ENCODE data around the gene RBM28.
A peak's percentile ranks its signal among the peaks of the same experiment; 100 is the strongest.

Gene RBM28, protein sequence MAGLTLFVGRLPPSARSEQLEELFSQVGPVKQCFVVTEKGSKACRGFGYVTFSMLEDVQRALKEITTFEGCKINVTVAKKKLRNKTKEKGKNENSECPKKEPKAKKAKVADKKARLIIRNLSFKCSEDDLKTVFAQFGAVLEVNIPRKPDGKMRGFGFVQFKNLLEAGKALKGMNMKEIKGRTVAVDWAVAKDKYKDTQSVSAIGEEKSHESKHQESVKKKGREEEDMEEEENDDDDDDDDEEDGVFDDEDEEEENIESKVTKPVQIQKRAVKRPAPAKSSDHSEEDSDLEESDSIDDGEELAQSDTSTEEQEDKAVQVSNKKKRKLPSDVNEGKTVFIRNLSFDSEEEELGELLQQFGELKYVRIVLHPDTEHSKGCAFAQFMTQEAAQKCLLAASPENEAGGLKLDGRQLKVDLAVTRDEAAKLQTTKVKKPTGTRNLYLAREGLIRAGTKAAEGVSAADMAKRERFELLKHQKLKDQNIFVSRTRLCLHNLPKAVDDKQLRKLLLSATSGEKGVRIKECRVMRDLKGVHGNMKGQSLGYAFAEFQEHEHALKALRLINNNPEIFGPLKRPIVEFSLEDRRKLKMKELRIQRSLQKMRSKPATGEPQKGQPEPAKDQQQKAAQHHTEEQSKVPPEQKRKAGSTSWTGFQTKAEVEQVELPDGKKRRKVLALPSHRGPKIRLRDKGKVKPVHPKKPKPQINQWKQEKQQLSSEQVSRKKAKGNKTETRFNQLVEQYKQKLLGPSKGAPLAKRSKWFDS

DNA sequence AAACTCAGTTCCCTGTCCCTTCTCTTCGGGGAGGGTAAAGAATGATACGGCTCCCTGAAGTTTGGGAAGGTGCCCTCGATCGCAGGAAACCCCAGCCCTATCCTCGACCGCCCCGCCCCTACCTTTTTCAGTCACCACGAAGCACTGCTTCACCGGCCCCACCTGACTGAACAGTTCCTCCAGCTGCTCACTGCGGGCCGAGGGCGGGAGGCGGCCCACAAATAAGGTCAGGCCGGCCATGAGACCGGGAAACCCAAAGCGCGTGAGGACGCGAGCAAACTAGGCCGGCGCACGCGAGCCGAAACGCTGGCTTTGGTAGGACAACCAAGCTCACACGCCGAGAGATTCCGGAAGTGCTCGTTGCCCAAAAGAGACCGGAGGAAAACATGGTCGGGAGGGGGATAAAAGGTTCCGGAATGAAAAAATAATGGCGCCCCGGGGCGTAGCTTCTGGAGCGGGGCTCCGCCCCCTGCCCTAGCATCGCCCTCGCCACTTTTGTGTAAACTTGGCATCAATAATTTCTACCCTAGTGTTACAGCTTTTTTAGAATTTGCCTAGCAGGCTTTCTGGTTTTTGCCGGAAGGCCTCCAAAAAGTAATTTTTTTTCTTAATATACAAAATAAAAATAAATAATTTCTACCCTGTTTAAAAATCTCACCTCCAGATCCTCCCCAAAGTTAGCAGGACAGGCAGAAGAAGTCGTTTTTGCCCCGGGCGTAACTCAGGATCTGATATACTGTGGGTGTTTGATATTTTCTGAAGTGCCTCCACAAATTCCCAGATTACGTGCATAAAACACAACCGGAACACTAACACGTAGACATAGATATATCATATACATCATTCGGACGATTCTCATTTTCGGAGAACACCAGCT lies at the start of gene RBM28:
Gene RBM28 (minus strand): TSS at position 355 of the 877 bp plus-strand sequence. CDS start 115 bp downstream, at position 240.
- Histone ChIP-seq H3K4me3 (peak within 1 kb of the TSS; percentile 92), H3K27me3 (ENCODE audit: low read depth) (no peaks in the 10 kb centered on the region), H3K4me1 (peaks cover 5% of the 10 kb centered on the region), H3K9me3 (no peaks in the 10 kb centered on the region), H3K36me3 (replicated peaks) (peaks cover 16% of the 10 kb centered on the region)
- in situ Hi-C loops (cut with MboI; ENCODE audit: low sequenced_read_pairs), result no loop called here
- peak; percentile 81 to 93 for DNase-seq (ENCODE audit: low spot score in 2 of 2)

DNA sequence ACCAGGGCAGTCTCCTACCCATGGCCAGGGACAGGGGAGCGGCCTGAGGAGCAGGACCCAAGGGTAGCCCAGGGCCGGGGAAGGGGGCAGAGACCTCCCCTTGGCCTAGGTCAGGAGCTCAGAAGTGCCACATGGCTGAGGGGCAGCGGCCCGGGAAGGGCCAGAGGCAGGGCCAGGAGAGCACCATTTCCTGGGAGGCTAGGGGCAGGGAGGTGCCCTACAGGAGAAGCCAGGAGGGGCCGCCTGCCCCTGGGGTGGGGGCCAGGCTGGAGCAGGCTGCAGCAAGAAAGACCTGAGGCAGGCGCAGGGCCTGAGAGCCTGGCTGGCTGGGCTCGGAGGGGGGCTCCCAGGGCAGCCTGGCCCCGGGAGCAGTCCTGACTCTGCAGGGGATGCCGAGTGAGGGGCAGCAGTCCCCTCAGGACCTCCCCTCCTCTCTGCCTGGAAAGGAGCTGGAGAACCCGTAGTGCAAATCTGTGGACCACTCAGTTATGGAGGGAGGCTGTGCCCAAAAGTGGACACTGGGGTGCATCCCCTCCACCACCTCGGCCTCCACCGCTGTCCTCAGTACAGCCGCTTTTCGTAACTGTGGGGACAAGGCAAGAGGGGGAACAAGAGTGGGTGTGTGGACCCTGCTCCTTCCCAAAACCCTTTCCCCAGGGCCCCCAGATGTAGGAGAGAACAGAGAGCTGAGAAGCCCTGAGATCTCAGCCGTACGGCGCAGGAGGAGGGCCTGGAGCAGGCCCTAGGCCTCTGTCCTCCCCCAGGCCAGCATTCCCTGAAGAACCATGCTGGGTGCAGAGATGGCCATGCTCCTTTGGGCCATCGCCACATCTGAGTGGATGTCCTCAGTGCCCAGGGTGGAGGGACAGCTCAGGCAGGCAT lies 49.0 kb upstream of the RBM28 start:
- Histone ChIP-seq H3K36me3 (replicated peaks) (peaks cover 50% of the 10 kb centered on the region), H3K4me1 (no peaks in the 10 kb centered on the region; the same call in 1 of the 2 replicates), H3K9me3 (no peaks in the 10 kb centered on the region), H3K27me3 (ENCODE audit: low read depth) (0 out of 2 replicates have a peak, but pooled peaks cover 4% of the 10 kb centered on the region), H3K4me3 (no peak overlapping the region)
- in situ Hi-C loops (cut with MboI; ENCODE audit: low sequenced_read_pairs), result no loop called here
- DNase-seq (ENCODE audit: low spot score in 2 of 2), result no peak

DNA sequence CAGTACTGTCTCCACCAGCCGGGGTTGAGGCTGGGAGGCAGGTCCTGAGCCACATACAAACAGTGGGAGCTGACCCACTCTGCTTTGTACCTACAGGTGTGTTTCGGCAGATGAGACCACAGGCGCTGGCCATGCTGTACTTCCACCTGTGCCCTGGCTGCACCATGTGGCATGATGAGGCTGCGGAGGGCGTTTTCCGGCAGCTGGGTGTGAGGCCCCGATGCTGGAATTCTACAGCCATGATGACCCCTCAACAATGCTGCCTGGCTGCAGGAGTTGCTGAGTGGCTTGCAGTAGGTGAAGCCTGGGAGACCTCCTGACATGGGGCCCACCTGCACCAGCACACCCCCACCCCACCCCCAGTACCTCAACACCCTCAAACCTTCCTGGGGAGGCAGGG lies 48.1 kb upstream of the RBM28 start:
- Histone ChIP-seq H3K9me3 (no peaks in the 10 kb centered on the region), H3K4me3 (no peak overlapping the region), H3K27me3 (ENCODE audit: low read depth) (0 out of 2 replicates have a peak, but pooled peaks cover 4% of the 10 kb centered on the region), H3K36me3 (replicated peaks) (peaks cover 41% of the 10 kb centered on the region), H3K4me1 (no peaks in the 10 kb centered on the region; the same call in 1 of the 2 replicates)
- in situ Hi-C loops (cut with MboI; ENCODE audit: low sequenced_read_pairs), result no loop called here
- no peak for DNase-seq (ENCODE audit: low spot score in 2 of 2)

DNA sequence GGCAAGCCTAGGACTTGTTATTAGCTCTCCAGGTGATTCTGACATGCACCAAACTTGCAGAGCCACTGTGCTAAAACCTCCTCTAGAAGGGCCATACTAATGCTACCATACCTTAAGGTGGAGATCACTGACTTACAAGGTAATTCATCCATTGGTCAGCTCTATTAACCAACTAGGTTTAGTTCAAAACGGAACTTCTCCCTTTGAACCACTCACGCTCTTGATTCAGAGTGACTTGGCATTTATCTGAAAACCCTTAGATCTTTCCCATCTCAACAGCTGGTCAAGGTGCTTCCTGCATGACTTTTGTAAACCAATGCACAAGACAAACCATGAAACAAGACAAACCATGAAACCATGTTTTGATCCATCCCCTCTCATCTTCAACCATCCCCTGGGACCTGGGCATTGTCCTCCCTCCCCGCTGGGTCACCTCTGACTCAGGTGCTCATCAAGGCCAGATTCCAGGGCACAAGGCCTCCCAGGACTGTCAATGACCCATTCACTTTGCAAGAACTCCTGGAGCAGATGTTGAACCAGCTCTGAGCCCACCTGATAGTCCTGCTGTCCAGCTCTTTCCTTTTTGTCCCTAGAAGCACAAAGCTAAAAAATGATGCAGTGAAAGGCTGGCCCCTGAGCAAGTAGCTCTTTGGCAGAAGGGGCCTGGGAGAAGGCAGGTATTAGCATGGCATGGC lies 47.3 kb upstream of the RBM28 start:
- H3K4me1 ChIP-seq, result no peaks in the 10 kb centered on the region; the same call in 1 of the 2 replicates
- no peak overlapping the region for H3K4me3 ChIP-seq
- in situ Hi-C loops (cut with MboI; ENCODE audit: low sequenced_read_pairs), result no loop called here
- H3K9me3 ChIP-seq, result no peaks in the 10 kb centered on the region
- DNase-seq (ENCODE audit: low spot score in 2 of 2), result peak in 1 of 2 experiments; percentile 2
- H3K36me3 ChIP-seq (replicated peaks), result peaks cover 34% of the 10 kb centered on the region
- 0 out of 2 replicates have a peak, but pooled peaks cover 4% of the 10 kb centered on the region for H3K27me3 ChIP-seq (ENCODE audit: low read depth)

DNA sequence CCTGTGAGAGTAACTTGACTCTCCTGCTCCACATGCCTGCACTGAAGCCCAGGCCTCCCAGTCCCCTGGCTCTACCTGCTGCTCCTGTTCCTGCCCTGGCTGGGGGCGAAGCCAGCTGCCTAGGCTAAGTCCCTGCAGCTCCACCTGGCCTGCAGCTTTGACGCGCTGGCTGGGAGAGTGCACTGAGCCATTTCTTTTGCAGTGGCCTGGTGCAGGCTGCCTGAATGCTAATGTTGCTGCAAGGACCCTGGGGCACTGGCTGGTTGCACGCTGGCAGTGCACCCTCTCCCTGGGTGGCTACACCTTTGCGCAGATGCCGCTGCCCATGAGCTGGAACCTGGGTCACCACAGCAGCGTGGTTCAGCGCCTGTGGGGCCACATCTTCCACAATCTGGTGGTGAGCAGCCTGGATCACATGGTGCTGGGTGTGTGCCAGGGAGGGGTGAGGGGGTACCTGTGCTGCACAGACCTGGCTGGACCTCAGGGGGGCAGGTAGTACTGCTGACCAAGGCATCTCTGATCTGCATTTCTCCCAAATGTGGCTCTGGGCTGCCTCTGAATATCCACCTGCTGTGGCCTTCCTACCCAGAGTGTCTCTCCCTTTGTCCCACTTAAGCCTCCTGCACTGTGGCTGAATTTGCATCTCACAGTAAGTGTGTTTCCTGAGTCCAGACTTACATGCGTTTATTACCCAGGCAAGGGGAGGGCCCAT lies 46.1 kb upstream of the RBM28 start:
- peaks cover 21% of the 10 kb centered on the region for H3K36me3 ChIP-seq (replicated peaks)
- H3K27me3 ChIP-seq (ENCODE audit: low read depth), result 0 out of 2 replicates have a peak, but pooled peaks cover 4% of the 10 kb centered on the region
- DNase-seq (ENCODE audit: low spot score in 2 of 2), result peak in 1 of 2 experiments; percentile 2
- no peaks in the 10 kb centered on the region; the same call in 1 of the 2 replicates for H3K4me1 ChIP-seq
- H3K4me3 ChIP-seq, result no peak overlapping the region
- in situ Hi-C loops (cut with MboI; ENCODE audit: low sequenced_read_pairs), result no loop called here
- H3K9me3 ChIP-seq, result no peaks in the 10 kb centered on the region

DNA sequence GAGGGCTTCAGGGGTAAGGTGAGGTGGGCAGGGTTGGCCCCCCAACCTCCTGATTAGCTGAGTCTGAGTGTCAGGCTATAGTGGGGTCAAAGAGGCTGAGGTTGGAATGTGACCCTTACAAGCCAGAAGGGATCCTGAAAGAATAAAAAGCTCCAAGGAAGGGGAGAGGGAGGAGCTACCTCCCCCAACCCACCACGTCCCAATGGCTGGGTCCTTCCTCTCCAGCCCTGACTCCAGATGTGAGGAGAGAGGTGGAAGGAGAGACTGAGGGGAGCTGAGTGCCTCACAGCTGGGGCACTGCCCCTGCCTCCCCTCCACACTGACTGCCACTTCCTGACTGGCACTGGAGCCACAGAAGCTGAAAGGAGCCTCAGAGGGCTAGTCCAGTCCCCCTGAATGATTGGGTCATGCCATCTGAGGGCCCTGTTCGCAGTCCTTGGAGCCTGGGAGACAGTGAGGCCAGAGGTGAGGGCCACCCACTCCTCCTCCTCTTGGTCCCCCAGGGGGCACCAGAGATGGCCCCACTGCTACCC lies 45.4 kb upstream of the RBM28 start:
- peak in 1 of 2 experiments; percentile 2 for DNase-seq (ENCODE audit: low spot score in 2 of 2)
- H3K27me3 ChIP-seq (ENCODE audit: low read depth), result 0 out of 2 replicates have a peak, but pooled peaks cover 4% of the 10 kb centered on the region
- in situ Hi-C loops (cut with MboI; ENCODE audit: low sequenced_read_pairs), result no loop called here
- H3K36me3 ChIP-seq (replicated peaks), result peaks cover 15% of the 10 kb centered on the region
- no peak overlapping the region for H3K4me3 ChIP-seq
- H3K4me1 ChIP-seq, result no peaks in the 10 kb centered on the region; the same call in 1 of the 2 replicates
- no peaks in the 10 kb centered on the region for H3K9me3 ChIP-seq

DNA sequence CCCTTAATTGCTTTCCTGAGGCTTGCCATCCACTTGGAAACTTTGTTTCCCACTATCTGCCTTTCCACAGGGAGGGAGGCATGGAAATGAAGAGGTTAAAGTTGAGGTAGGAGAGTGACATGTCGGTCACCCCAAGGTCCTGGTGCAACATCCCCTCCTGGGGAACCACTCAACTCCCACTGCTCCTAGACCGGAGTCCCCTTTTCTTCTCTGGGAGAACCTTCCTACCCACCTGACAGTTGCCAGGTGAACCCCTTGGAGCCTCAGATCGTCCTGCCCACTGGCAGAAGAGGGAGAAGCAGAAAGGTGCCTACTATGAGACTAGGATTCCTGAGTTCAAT lies 44.4 kb upstream of the RBM28 start:
- peaks cover 9% of the 10 kb centered on the region; the same call in 1 of the 2 replicates for H3K36me3 ChIP-seq (replicated peaks)
- 0 out of 2 replicates have a peak, but pooled peaks cover 4% of the 10 kb centered on the region for H3K27me3 ChIP-seq (ENCODE audit: low read depth)
- no peak overlapping the region for H3K4me3 ChIP-seq
- H3K4me1 ChIP-seq, result no peaks in the 10 kb centered on the region; the same call in 1 of the 2 replicates
- no peak for DNase-seq (ENCODE audit: low spot score in 2 of 2)
- in situ Hi-C loops (cut with MboI; ENCODE audit: low sequenced_read_pairs), result no loop called here
- no peaks in the 10 kb centered on the region for H3K9me3 ChIP-seq

DNA sequence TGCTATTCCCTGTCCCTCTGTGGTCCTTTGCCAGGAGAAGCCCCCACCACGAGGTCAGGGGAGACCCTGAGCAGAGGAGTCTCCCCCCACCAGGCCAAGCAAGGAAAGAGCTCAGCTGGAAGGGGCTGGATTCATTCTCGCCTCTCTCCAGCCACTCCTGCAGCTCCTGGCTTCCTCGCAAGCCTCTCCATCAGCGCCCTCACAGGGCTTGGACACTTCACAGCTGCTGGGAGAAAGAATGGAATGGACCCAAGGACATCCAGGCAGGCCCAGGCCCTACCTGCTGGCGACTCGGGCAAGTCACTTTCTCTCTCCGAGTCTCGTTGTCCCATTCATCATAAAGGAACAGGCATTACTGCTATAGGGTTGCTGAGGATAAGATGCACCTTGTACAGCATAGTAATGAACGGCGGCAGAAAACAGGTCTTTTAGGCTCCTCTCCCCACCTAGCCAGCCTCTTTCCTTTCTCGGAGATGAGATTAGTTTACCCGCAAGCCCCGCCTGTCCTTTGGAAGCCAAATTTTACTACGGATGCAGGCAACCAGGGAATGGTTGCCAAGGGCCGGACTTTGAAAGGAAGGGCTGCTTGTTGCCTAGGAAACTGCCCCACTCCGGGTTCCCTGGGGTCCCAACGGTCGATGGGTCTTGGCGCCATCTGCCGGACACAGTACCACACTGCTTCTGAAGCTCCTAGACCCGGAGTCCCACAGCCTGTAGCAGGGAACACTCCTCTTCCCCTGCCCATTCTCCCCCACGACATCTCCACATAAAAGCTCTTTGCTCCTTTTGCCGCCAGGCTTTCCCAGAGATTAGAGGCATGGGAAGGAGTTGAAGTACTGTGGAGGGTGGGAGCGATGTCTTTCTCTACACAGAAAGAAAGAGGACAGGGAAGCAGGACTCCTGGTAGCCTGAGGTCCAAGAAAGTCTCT lies 43.8 kb upstream of the RBM28 start:
- no peaks in the 10 kb centered on the region for H3K9me3 ChIP-seq
- peaks cover 6% of the 10 kb centered on the region; the same call in 1 of the 2 replicates for H3K36me3 ChIP-seq (replicated peaks)
- no peak overlapping the region for H3K4me3 ChIP-seq
- peak; percentile 79 to 93 for DNase-seq (ENCODE audit: low spot score in 2 of 2)
- in situ Hi-C loops (cut with MboI; ENCODE audit: low sequenced_read_pairs), result no loop called here
- 0 out of 2 replicates have a peak, but pooled peaks cover 4% of the 10 kb centered on the region for H3K27me3 ChIP-seq (ENCODE audit: low read depth)
- no peaks in the 10 kb centered on the region; the same call in 1 of the 2 replicates for H3K4me1 ChIP-seq

DNA sequence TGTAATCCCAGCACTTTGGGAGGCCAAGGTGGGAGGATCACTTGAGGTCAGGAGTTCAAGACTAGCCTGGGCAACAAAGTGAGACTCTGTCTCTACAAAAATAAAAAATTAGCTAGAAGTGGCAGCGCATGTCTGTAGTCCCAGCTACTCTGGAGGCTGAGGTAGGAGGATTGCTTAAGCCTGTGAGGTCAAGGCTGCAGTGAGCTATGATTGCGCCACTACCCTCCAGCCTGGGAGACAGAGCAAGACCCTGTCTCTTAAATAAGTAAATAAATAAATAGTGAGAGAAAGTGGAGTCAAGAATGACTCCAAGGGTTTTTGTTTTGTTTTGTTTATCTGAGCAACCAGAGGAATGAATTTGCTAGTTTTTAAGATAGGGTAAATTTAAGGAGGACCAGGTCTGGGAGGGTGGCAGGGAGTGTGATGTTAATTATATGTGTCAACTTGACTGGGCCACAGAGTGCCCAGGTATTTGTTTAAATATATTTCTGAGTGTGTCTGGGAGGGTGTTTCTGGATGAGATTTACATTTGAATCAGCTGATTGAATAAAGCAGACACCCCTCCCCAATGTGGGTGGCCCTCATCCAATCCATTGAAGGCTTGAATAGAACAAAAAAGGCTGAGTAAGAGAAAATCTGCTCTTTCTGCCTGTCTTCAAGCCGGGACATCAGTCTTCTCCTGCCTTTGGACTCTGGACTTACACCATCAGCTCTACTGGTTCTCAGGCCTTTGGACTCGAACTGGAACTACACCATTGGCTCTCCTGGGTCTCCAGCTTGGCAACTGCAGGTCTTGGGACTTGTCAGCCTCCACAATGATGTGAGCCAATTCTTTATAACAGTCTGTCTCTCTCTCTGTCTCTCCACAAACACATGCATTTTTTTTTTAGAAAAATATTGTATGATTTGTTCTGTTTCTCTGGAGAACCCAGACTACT lies 42.5 kb upstream of the RBM28 start:
- Histone ChIP-seq H3K4me3 (no peak overlapping the region), H3K9me3 (no peaks in the 10 kb centered on the region), H3K27me3 (ENCODE audit: low read depth) (0 out of 2 replicates have a peak, but pooled peaks cover 4% of the 10 kb centered on the region), H3K36me3 (replicated peaks) (no peaks in the 10 kb centered on the region), H3K4me1 (no peaks in the 10 kb centered on the region; the same call in 1 of the 2 replicates)
- peak in 1 of 2 experiments; percentile 10 for DNase-seq (ENCODE audit: low spot score in 2 of 2)
- in situ Hi-C loops (cut with MboI; ENCODE audit: low sequenced_read_pairs), result no loop called here

DNA sequence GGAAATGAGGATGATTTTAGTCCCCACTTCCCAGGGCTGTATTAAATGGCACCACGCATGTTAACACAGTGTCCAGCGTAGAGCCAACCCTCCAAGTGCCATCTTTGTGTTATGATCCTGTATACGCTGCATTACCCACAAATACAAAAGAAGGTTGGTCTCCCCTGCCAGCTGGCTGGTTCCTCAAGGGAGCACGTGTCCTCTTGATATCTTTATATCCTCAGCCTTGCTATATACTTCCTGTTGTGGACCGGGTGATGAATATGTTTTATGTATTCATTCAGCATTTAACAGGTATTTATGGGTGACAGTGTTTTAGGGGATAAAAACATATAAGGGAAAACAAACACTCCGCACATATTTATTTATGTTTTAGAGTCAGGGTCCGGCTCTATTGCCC lies 41.0 kb upstream of the RBM28 start:
- no peaks in the 10 kb centered on the region for H3K36me3 ChIP-seq (replicated peaks)
- no peak for DNase-seq (ENCODE audit: low spot score in 2 of 2)
- H3K4me1 ChIP-seq, result no peaks in the 10 kb centered on the region; the same call in 1 of the 2 replicates
- 0 out of 2 replicates have a peak, but pooled peaks cover 4% of the 10 kb centered on the region for H3K27me3 ChIP-seq (ENCODE audit: low read depth)
- H3K9me3 ChIP-seq, result no peaks in the 10 kb centered on the region
- H3K4me3 ChIP-seq, result no peak overlapping the region
- in situ Hi-C loops (cut with MboI; ENCODE audit: low sequenced_read_pairs), result loop anchor here (5.0 kb wide), 1 partner anchor 37 kb away; no protein-coding TSS in a partner anchor
